Mucosa of stomach (tissue), 1 donor: ENCODE data around the gene SETBP1.

Experiments used
- H3K27me3 ChIP-seq: one replicate; pipeline ENCODE4 v1.7.0; 2013; ENCODE audit warnings: mild to moderate bottlenecking, low read length; ENCODE audit not compliant: control insufficient read depth, insufficient read depth
- H3K36me3 ChIP-seq: one replicate; pipeline ENCODE4 v1.7.0; 2013; ENCODE audit warnings: low read length; ENCODE audit not compliant: control insufficient read depth, insufficient read depth
- H3K4me1 ChIP-seq: one replicate; pipeline ENCODE4 v1.7.0; 2013; ENCODE audit warnings: mild to moderate bottlenecking, low read length; ENCODE audit not compliant: control insufficient read depth, insufficient read depth
- H3K4me3 ChIP-seq: one replicate; pipeline ENCODE4 v1.7.0; 2013; ENCODE audit warnings: low read length
- H3K9ac ChIP-seq: one replicate; pipeline ENCODE4 v1.7.0; 2013; ENCODE audit warnings: mild to moderate bottlenecking, low read length, moderate library complexity
- H3K9me3 ChIP-seq: one replicate; pipeline ENCODE4 v1.7.0; 2013; ENCODE audit warnings: mild to moderate bottlenecking, low read length, moderate library complexity; ENCODE audit not compliant: control insufficient read depth
- donor health status: Pancreatic carcinoma.

Gene SETBP1

DNA sequence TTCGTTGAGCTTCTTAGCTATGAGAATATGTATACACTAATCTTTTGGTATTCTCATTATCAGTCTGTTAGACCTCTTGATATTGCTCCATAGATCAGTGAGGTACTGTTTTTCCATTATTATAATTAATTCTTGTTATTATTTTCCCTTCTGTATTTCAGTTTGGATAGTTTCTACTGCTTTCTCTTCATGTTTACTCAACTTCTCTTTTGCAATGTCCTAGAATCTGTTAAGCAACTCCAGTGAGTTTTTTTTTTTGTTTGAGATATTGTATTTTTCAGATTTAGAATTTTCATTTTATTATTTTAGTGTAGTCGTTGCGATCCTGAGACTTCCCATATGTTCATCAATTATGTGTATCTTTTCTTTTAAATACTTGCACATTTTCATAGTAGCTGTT, 260.8 kb downstream of the SETBP1 start:
- Histone ChIP-seq H3K27me3 (no peaks in the 10 kb centered on the region), H3K9ac (no peak overlapping the region), H3K36me3 (no peaks in the 10 kb centered on the region), H3K4me1 (peaks cover 16% of the 10 kb centered on the region), H3K9me3 (no peaks in the 10 kb centered on the region), H3K4me3 (no peak overlapping the region)

DNA sequence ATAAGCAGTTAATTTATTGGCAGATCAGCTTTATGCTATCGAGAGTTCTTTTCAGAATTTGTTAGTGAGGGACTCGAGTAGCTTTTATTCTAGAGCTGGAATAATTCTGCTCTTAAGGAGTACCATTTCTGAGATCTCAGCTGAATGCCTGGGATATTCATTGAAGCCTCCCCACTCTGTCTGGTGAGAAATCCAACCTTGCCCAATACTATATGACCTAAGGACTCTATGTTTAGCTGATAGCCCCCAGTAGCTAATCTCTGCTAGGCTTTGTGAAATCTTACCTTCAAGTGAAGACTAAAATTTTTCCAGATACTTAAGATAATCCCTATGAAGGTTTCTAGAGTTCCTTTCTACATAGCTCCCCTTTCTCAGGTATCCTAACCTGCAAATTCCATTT, 261.4 kb downstream of the SETBP1 start:
- H3K9ac ChIP-seq = no peak overlapping the region
- no peaks in the 10 kb centered on the region for H3K27me3 ChIP-seq
- no peak overlapping the region for H3K4me3 ChIP-seq
- H3K9me3 ChIP-seq = no peaks in the 10 kb centered on the region
- H3K36me3 ChIP-seq = no peaks in the 10 kb centered on the region
- peaks cover 20% of the 10 kb centered on the region for H3K4me1 ChIP-seq

- H3K4me1 ChIP-seq = peaks cover 11% of the 10 kb centered on the region
- H3K4me3 ChIP-seq = no peak overlapping the region
- H3K27me3 ChIP-seq = no peaks in the 10 kb centered on the region
- no peaks in the 10 kb centered on the region for H3K36me3 ChIP-seq
- no peak overlapping the region for H3K9ac ChIP-seq
- H3K9me3 ChIP-seq = no peaks in the 10 kb centered on the region
Measured at GRCh38 chr18:44943311-44943881, 262.7 kb downstream of the SETBP1 start.

GRCh38 chr18:44944461-44944860, 263.8 kb downstream of the SETBP1 start:
- H3K27me3 ChIP-seq = no peaks in the 10 kb centered on the region
- no peak overlapping the region for H3K9ac ChIP-seq
- no peaks in the 10 kb centered on the region for H3K9me3 ChIP-seq
- H3K4me3 ChIP-seq = no peak overlapping the region
- peaks cover 5% of the 10 kb centered on the region for H3K4me1 ChIP-seq
- no peaks in the 10 kb centered on the region for H3K36me3 ChIP-seq

GRCh38 chr18:44945888-44946401, 265.3 kb downstream of the SETBP1 start:
- Histone ChIP-seq H3K4me3 (no peak overlapping the region), H3K9ac (no peak overlapping the region), H3K4me1 (peaks cover 5% of the 10 kb centered on the region), H3K27me3 (no peaks in the 10 kb centered on the region), H3K36me3 (no peaks in the 10 kb centered on the region), H3K9me3 (no peaks in the 10 kb centered on the region)

DNA sequence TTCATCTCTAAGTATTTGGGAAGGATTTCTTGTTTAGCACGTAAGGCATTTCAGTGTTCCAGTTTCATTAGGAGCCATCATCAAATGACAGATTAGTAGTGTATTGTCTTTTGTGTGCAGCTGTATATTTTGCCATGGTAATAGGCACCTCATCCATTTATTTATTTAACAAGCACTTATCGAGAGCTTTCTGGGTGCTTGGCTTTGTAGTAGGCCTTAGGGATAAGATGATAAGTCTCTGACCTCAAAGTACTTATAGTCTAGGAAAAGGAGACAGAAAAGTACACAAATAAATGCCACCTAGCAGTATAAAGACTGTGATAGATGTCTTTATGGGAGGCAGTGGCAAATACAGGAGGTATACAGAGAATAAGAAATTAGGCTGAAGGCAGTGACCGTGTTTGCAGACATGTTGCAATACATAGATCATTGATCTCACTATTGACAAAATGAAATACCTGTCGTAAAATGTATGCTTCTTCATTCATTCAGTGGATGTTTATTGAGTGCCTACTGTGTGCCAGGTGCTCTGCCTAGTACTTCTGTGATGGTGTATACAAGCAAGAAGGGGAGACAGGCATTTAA, 265.9 kb downstream of the SETBP1 start:
- H3K27me3 ChIP-seq = no peaks in the 10 kb centered on the region
- H3K4me1 ChIP-seq = peaks cover 5% of the 10 kb centered on the region
- H3K9me3 ChIP-seq = no peaks in the 10 kb centered on the region
- H3K36me3 ChIP-seq = no peaks in the 10 kb centered on the region
- H3K9ac ChIP-seq = no peak overlapping the region
- H3K4me3 ChIP-seq = no peak overlapping the region

DNA sequence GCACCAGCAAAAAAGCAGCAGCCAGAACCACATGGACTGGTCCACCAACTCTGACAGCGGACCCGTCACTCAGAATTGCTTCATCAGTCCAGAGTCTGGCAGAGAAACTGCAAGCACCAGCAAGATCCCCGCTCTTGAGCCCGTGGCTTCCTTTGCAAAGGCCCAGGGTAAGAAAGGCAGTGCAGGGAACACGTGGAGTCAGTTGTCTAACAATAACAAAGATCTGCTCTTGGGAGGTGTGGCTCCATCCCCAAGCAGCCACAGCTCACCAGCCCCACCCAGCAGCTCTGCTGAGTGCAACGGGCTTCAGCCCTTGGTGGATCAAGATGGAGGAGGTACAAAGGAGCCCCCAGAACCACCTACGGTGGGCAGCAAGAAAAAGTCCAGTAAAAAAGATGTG, 269.3 kb downstream of the SETBP1 start:
- no peaks in the 10 kb centered on the region for H3K27me3 ChIP-seq
- H3K4me3 ChIP-seq = no peak overlapping the region
- no peaks in the 10 kb centered on the region for H3K9me3 ChIP-seq
- no peaks in the 10 kb centered on the region for H3K36me3 ChIP-seq
- peaks cover 5% of the 10 kb centered on the region for H3K4me1 ChIP-seq
- no peak overlapping the region for H3K9ac ChIP-seq

DNA sequence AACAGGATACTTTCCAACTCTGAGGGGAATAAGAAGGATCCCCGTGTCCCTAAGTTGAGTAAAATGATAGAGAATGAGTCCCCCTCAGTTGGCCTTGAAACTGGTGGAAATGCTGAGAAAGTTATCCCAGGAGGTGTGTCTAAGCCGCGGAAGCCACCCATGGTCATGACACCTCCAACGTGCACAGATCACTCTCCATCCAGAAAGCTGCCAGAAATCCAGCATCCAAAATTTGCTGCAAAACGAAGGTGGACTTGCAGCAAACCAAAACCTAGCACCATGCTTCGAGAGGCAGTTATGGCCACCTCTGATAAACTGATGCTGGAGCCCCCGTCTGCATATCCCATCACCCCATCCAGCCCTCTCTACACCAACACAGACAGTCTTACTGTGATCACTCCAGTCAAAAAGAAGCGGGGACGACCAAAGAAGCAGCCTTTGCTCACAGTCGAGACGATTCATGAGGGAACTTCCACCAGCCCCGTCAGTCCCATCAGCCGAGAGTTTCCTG, 270.1 kb downstream of the SETBP1 start:
- Histone ChIP-seq H3K9ac (no peak overlapping the region), H3K4me3 (no peak overlapping the region), H3K36me3 (no peaks in the 10 kb centered on the region), H3K27me3 (no peaks in the 10 kb centered on the region), H3K9me3 (no peaks in the 10 kb centered on the region), H3K4me1 (peaks cover 5% of the 10 kb centered on the region)

GRCh38 chr18:44951748-44952147, 271.1 kb downstream of the SETBP1 start:
- Histone ChIP-seq H3K9me3 (no peaks in the 10 kb centered on the region), H3K27me3 (no peaks in the 10 kb centered on the region), H3K9ac (no peak overlapping the region), H3K4me3 (no peak overlapping the region), H3K4me1 (peaks cover 1% of the 10 kb centered on the region), H3K36me3 (no peaks in the 10 kb centered on the region)

DNA sequence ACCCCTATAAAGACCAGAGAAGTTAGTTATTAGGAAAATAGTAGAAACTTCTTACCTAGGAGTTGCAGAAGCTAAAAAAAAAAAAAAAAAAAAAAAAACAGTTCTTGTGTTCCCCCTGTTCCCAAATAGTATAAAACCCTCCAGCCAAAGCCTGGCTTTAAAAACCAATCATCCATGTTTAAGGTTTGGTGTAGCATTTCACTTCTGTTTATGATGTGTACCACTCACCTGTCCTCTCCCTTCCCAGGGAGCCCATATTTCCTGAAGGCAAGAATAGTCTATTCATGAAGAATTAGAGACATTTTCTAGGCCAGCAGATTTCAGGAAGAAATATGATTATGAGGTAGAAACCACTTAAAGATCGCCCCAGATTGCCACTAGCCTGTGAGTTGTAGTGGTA, 273.6 kb downstream of the SETBP1 start:
- no peaks in the 10 kb centered on the region for H3K9me3 ChIP-seq
- H3K36me3 ChIP-seq = no peaks in the 10 kb centered on the region

GRCh38 chr18:44955825-44956224, 275.1 kb downstream of the SETBP1 start:
- Histone ChIP-seq H3K9ac (no peak overlapping the region), H3K4me3 (no peak overlapping the region), H3K4me1 (no peaks in the 10 kb centered on the region), H3K9me3 (no peaks in the 10 kb centered on the region), H3K27me3 (no peaks in the 10 kb centered on the region), H3K36me3 (no peaks in the 10 kb centered on the region)

More for the DNA sequence above, 273.6 kb downstream of the SETBP1 start:
- no peak overlapping the region for H3K9ac ChIP-seq
- no peaks in the 10 kb centered on the region for H3K27me3 ChIP-seq
- H3K4me1 ChIP-seq = no peaks in the 10 kb centered on the region
- no peak overlapping the region for H3K4me3 ChIP-seq

- Histone ChIP-seq H3K4me1 (no peaks in the 10 kb centered on the region), H3K27me3 (no peaks in the 10 kb centered on the region), H3K36me3 (no peaks in the 10 kb centered on the region), H3K4me3 (no peak overlapping the region), H3K9me3 (no peaks in the 10 kb centered on the region), H3K9ac (no peak overlapping the region)
Measured at GRCh38 chr18:44957025-44957424, 276.3 kb downstream of the SETBP1 start.
